GM21723 (cell line): ENCODE measurements around the gene KAT6B.

Experiments
- ATAC-seq: cut with Tn5 transposase; IDR thresholded peaks from one replicate; pipeline ENCODE4 v1.9.1; 2021; ENCODE audit warnings: mild to moderate bottlenecking, moderate library complexity; ENCODE audit not compliant: unreplicated experiment

The KAT6B gene

DNA sequence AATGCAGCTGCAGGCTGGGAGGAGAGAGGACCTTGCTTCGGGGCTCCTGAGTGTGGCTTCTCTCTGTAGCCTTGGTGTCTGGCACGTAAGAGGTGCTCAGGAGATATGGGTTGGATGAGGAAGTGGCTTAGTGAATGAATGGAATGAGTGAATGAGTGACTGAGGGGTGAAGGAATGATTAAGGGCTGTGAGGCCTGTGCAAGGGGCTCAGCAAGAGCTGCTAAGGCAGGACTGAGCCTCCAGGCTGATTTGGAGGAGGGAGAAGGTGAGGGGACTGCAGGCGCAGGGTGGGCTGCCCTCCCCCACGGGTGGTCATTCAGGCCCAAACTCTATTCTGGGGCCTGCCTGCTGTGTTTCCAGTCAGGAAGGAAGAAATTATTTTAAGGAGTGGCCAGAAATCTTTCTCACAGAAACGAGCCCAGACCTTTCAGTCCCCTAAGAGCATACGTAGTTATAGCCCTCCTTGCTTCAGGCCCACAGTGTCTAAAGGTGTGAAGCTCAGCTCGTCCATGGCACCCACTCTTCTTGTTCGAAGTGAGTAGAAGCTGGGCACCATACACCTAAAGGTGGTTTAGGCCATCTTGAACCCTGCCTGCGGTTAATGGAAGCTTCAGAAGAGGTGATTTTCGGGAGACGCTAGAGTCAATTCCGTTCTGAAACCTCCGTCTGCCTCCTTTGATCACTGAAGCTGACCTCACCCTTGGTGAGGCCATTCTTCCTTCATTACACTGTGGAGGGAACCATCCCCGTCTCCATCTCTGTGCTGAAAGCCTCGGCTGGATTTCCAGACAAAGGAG lies 235.5 kb downstream of the KAT6B start:
- no peak for ATAC-seq

DNA sequence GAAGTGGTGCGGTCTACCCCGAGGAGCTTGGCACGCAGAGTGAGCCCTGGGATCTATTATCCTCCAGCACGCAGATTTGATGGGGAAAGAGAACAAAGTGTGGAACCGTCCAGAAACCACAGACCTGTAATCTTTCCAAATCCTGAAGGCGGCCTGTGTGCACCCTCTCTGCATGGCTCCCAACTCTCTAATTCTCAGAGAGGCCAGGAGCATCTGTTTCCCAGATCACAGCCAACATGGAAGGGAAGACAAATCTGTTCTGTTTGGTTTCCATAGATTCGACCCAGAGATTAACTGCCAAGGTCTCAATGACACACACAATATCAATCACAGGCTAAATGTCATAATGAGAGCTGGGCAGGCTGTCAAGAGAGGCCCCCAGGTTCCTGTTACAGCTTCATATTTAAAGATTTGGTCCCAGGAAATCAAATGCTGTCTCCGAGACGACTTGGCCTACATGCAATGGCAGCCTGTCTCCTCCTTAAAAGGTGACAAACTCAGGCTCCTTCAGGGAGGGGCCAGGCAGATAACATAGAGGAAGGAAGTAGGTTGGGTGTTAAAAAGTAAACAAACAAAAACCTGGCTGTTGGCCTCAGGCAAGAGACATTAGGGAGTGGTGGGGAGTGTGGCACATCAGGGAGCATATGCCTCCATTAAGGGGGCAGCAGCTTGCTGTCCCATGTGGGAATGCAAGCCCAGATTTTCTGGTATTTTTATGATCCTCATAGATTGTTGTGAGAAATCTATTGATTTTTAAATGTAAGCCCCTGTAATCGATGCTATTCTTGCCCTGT lies 236.3 kb downstream of the KAT6B start:
- ATAC-seq, result no peak

DNA sequence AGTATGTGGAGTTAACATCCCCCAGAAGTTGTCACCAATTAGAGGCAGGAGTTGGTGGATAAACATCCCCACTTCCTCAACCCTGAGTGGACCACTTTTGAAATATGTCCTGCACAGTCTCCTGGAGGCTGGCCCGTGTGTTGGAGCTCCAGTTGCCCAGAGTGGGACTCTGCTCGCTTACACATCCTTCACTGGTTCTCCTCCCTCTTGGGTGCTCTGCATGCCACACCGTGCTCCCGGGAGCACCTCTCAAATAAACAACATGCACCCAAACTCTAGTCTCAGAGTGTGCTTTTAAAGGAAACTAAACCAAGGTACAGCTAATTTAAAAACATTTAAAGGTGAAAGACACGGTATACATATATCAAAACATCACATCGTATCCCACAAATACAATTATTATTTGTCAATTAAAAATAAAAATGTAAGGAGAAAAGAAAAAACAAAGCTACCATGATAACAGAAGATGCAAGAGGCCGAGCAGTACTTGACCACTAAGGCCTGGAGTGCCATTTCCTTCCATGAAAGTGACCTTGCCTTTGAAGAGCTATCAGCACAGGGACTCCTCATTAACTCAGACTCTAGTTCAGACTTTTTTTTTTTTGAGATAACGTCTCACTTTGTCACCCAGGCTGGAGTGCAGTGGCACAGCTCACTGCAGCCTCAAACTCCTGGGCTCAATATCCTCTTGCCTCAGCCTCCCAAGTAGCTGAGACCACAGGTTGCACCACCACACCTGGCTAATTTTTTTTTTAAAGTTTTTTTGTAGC lies 237.2 kb downstream of the KAT6B start:
- no peak for ATAC-seq

DNA sequence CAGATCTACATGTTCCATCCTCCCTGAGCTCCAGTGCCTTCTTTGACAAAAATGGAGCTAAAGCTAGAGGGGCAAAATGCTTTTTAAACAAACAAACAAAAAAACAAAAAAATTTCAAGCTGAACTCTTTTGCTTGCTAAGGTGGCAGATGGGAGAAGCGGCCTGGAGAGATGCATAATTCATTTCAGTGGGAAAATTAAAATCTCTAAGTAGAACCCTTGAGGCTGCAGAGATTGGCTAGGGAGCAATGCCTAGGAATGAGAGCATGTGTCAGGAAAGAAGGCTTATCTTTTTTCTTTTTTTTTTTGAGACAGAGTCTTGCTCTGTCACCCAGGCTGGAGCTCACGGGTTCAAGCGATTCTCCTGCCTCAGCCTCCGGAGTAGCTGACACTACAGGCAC lies 238.7 kb downstream of the KAT6B start:
- ATAC-seq, result no peak

DNA sequence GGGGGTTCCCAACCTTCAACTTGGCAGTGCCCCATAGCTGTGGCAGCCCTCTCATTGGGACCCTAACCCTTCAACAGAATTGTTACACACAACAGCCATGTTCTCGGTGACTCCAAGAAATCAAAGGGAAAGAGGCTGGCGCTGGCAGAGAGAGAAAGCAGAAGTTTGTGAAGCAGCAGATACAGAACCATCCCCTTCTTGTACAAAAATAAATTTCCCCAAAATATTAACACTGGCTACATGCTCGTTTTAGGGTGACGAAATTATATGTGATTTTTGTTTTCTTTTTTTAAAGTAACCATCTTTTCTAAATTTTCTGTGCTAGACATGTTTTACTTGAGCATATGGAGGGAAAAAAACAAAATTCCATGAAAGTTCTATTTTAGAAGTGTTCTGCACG lies 239.9 kb downstream of the KAT6B start:
- ATAC-seq, result no peak

DNA sequence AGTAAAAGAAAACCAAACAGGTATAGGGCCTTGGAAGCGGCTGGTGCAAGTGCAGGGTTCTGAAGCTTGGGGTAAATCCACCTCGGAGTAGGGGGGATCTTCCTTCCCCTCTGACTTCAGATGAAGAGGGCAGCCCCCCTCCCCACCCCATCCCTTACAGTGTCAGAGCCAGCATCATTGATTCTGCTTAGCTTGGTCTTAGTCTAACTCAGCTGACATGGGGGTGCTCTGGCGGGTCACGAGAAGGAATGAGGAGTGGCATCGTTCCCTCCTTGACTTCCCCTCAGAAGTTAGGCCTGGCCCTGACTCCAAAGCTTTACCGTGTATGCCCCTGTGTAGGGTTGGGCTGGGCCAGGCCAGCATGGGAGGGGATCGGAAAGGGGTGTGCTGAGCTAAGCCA lies 240.9 kb downstream of the KAT6B start:
- no peak for ATAC-seq

DNA sequence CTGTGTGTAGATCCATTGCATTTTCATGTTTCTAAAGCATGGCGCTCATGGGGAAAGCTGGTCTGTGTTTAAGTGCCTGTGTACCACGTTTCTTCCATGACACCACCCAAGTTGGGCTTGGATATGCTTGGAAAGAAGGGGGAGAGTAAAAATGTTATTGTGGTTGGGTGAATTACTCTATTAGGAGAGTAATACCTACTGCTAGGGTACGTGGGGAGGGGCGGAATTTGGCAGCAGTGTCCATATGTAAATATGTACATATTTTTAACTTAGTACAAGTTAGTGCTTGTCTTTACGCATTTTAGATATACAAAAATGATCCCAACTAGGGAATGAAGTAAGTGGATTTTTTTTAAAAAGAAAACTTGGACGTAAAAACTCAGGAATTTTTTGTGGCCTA lies 242.1 kb downstream of the KAT6B start:
- ATAC-seq, result no peak

DNA sequence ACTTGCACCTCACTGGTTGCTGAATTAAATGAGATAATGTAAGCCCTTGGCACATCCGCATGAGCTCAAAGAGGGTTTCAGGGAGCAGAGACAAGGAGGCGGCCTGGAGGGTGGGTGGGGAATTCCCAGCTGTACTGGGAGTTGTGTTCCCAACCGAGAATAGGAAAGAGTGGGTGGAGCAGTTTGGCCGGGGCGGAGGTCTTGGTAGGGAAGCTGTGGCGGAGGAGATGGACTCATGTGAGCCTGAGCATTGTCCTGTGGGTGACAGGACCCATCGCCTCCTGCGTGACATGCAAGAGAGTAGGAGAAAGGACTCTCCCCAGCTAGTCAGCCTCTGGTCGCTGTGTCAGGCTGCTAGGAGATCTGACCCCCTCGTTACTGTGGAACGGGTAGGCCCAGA lies 244.1 kb downstream of the KAT6B start:
- ATAC-seq, result no peak

DNA sequence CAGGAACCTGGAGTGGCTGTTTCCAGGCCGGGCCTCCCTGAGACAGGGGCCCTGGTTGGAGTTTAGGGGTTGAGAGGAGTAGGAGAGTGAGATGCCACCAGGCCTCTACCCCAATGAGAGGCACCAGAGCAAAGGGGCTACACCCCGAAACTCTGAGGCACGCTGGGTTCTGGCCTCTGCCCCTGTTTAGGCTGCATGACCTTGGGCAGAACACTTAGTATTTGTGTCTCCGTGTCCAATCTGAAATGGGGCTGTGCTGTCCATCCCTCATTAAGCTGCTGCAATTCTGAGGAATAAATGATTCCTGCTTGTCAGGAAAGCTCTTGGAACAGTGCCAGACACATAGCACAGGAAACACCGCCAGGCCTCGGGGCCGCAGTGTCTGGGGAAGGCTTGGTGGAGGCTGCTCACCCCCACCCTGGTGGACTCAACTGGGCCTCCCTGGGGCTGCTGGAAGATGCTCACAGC lies 244.6 kb downstream of the KAT6B start:
- ATAC-seq, result no peak

DNA sequence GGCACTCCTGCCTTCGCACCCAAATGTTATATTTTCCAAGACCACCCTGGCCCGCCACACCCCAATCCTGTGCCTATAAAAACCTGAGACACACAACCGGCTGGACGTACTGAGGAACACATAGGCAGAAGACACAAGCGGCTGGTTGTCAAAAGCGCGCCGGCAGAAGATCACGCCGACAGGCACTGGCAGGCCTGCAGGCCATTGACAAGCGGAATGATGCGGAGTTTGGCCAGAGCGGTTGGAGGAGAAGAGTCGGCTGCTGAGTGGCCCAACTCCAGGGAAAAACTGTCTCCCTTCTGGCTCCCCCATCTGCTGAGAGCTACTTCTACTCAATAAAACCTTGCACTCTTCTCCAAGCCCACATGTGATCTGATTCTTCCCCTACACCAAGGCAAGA lies 245.4 kb downstream of the KAT6B start:
- no peak for ATAC-seq

DNA sequence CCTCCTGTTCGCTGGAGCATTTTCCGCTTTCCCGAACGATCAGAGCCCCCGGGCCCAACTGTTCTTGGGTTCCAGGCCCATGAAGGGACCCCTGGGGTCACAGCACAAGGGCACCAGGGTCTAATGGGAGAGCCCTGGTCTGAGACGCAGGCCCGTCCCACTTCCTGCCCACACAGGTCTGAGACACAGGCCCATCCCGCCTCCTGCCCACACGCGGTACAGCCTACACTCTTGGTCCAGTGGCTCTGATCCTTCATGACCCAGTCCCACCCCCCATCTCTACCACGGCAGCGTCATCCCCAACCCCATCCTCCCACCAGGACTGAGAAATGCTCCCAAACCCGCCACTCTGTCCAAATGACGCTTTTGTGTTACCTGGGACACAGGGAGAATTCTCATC lies 246.3 kb downstream of the KAT6B start:
- ATAC-seq, result no peak

DNA sequence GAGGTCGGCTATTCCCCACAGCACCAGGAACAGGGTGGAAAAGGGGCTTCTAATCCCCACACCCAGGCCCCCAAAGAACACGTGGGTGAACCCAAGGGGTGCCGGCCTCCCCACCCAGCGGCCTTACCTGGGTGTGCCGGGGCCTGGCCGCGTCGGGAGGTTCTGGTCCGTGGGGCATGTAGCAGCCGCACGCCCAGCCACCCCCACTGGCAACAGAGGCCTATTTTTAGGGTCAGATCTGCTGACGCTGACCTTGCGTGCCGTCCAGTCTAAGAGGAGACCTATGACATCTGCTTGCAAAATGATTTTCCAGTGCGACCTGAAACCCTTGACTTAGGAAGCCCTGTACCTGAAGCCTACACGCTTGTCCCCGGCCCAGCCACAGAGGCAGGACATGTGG lies 247.0 kb downstream of the KAT6B start:
- no peak for ATAC-seq

DNA sequence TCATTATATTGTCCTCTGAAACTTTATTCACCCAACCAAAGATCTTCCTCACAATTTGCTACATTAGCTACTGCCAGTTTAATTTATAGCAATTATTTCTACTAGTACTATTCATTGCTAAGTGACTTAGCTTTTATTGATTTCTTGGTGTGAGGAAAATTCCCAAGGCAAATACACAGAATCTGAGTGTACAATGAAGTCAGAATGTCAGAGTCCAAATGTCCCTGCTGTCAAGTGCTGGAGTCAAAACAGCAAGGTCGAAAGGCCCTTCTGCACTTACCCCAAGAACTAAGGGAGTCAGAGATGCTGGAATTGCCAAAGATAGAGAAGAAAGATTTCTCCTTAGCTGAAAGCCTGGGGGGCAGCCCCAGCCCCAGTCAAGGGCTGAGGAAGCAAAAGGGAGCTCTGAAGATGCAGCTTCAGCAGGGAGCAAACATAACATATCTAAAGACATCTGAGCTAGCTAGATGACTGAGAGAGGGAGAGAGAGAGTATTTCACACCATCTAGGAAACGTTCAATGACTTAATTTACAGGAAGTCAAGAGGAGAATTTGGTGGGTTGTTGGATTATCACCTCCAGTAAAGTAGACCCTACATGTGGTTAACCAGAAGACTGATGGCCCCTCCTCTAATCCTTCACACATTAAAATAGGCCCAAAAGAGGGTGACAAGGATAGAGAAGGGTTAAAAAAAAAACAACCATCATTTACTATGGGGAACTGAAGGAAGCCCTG lies 248.5 kb downstream of the KAT6B start:
- no peak for ATAC-seq

DNA sequence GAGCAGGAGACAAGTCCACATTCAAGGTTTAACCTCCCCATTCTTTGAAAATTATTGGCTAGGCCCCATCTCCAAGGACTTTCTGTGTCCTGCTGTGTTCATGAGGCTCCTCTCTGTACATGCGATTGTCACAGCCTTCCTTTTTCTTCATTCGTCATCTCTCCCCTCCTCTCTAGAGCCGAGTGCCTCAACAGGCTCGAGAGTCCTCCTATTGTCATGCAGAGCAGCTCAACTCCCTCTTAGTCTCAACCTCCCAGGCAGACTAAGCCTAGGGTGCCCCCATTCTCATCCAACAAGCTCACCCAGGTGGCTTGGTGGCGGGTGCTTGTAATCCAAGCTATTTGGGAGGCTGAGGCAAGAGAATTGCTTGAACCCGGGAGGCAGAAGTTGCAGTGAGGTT lies 249.9 kb downstream of the KAT6B start:
- ATAC-seq, result no peak

DNA sequence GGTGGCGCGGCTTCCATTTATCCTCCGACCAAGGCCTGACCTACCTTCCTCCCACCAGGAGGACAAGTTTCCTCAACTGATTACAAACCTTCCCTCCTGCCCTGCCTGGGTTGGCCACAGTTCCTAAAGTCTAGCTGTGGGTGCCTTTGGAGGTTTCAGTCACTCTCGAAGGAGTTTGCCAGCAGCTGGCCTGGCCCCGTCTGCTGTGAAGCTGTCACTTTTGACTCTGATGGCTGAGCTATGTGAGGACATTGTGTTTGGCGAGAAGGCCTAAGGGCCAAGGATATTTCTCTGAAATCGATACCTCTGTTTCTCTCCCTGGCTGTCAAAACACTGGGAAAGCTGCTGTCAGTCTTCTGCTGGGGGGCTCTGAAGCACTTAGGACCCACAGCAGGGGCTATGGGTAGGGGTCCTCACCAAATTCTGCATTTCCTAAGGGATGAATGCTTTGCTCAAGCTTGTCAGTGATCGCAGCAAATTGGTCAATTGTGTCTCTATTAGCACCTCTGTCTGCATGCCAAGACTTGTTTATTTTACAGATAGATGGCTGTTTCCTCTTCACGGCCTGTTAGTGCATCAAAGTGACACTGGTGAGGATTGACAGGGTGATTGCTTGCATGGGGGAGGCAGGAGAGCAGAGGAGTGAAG lies 253.2 kb downstream of the KAT6B start:
- no peak for ATAC-seq

DNA sequence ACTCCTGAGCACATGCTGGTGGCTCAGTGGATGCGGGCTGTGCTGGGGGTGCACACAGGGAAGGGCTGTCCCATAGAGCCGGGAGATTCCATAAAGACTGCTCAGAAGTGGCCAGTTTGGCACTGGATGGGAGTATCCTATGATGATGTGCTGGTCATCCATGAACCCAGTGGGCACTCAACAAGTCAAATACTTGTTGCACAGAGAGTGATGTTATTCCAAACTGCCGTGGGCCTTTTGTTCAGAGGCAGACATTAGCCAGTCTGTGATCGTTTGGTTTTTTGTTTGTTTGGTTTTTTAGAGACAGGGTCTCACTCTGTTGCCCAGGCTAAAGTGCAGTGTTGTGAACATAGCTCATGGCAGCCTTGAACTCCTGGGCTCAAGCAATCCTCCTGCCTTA lies 254.2 kb downstream of the KAT6B start:
- ATAC-seq, result no peak

DNA sequence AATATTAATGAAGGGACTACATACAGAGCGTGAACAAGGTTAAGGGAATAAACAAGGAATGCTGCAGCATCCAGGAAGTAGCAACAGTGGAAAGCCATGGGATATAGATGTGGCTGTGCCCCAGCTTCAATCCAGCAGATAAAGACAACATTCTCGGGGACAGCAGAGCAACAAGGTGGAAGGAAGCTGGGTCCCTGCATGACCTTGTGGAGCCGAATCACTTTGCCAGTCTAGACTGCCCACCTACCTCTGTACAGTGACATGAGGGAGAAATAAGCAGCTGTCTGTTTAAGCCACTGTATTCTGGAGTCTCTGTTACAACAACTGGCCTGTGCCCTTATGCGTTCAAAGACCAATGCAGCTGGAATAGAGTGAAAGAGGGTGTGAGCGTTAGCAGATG lies 255.0 kb downstream of the KAT6B start:
- no peak for ATAC-seq
